ENCODE results near the gene CPNE4.

Gene CPNE4

GRCh38 chr3:132037581-132037980, 2.8 kb upstream of the CPNE4 start:
- DNase-seq (ENCODE audit: low read depth), result no peak
- no peak overlapping the region for H3K4me3 ChIP-seq (ENCODE audit: control insufficient read depth, low read depth, low read length)
- TF ChIP-seq, protein P1, sequence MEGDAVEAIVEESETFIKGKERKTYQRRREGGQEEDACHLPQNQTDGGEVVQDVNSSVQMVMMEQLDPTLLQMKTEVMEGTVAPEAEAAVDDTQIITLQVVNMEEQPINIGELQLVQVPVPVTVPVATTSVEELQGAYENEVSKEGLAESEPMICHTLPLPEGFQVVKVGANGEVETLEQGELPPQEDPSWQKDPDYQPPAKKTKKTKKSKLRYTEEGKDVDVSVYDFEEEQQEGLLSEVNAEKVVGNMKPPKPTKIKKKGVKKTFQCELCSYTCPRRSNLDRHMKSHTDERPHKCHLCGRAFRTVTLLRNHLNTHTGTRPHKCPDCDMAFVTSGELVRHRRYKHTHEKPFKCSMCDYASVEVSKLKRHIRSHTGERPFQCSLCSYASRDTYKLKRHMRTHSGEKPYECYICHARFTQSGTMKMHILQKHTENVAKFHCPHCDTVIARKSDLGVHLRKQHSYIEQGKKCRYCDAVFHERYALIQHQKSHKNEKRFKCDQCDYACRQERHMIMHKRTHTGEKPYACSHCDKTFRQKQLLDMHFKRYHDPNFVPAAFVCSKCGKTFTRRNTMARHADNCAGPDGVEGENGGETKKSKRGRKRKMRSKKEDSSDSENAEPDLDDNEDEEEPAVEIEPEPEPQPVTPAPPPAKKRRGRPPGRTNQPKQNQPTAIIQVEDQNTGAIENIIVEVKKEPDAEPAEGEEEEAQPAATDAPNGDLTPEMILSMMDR (conservative IDR thresholded peaks at IDR 0.05; ENCODE audit: control insufficient read depth, insufficient read depth, low read depth, low read length), result no peak

DNA sequence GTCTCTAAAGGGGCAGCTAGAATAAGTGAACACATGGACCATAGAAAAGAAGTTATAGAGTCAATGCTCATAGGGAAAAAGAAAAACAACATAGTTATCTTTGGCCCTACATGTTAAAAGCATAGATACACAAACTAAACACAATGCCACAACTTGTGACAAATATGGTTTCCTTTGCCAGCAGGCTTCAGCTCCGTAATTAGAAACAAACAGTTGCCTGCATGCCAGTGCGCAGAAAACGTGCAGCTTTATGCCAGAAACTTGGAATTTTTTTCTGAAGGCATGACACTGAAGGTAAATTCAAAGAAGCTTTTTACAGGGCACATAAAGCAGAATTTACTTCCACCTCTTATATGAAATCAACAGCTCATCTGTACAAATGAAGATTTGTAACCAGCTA, 2.2 kb upstream of the CPNE4 start:
- TF ChIP-seq, protein P1 (conservative IDR thresholded peaks at IDR 0.05; ENCODE audit: control insufficient read depth, insufficient read depth, low read depth, low read length), result no peak
- DNase-seq (ENCODE audit: low read depth), result no peak

GRCh38 chr3:132034097-132034485, 723 bp downstream of the CPNE4 start:
- DNase-seq (ENCODE audit: low read depth), result no peak
- no peak overlapping the region for H3K4me3 ChIP-seq (ENCODE audit: control insufficient read depth, low read depth, low read length)
- TF ChIP-seq, protein P1 (conservative IDR thresholded peaks at IDR 0.05; ENCODE audit: control insufficient read depth, insufficient read depth, low read depth, low read length), result no peak

More for the DNA sequence above, 2.2 kb upstream of the CPNE4 start:
- no peak overlapping the region for H3K4me3 ChIP-seq (ENCODE audit: control insufficient read depth, low read depth, low read length)

DNA sequence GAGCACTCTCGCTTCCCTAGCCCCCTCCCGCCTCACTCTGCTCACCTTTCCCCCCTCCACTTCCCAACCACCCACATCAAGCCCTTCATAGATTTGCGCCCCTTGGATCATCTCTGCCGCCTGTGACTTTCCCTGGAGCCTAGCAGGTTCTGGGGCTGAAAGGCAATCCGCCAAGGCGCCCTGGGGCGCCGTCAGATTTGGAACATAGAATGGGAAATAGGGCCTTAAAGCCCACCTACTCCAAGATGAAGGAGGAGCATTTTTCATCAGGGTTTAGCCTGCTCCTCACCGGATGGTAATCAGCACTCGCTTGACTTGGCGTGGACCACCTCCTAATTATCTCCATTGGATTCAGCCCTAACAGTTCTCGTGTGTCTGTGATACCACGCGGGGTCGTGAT, 1.3 kb downstream of the CPNE4 start:
- DNase-seq (ENCODE audit: low read depth), result no peak
- TF ChIP-seq, protein P1 (conservative IDR thresholded peaks at IDR 0.05; ENCODE audit: control insufficient read depth, insufficient read depth, low read depth, low read length), result no peak
- no peak overlapping the region for H3K4me3 ChIP-seq (ENCODE audit: control insufficient read depth, low read depth, low read length)

DNA sequence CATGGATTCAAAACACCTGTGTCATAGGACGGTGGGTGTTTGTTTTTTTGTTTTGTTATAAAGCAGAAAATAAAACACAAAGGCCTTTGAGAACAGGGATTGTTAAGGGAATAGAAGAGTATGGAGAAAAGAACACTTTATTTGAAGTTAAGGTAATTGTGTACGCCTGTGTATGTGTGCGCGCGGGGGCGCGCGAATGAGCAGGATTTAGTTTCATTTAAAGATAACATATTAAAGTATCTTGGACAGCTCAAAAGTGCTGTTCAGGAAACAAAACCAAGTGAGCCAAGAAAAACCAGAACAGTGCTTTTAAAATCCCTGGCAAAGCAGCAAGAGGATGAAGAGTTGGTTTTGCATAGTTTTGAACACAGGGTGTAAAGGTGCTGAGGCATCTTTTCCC, 1.9 kb downstream of the CPNE4 start:
- TF ChIP-seq, protein P1 (conservative IDR thresholded peaks at IDR 0.05; ENCODE audit: control insufficient read depth, insufficient read depth, low read depth, low read length), result no peak
- DNase-seq (ENCODE audit: low read depth), result no peak
- no peak overlapping the region for H3K4me3 ChIP-seq (ENCODE audit: control insufficient read depth, low read depth, low read length)

- DNase-seq (ENCODE audit: low read depth), result peak; percentile 76
- no peak overlapping the region for H3K4me3 ChIP-seq (ENCODE audit: control insufficient read depth, low read depth, low read length)
- TF ChIP-seq, protein P1 (conservative IDR thresholded peaks at IDR 0.05; ENCODE audit: control insufficient read depth, insufficient read depth, low read depth, low read length), result peak; percentile 95
Observed at GRCh38 chr3:132029182-132029902, 5.5 kb downstream of the CPNE4 start.
